HepG2 (cell line): Measurements from ENCODE around the gene TIMM8B. TPM values are rescaled to one million over a fixed set of nuclear protein-coding genes. Genes with fewer than 3 reads are reported as not detected.

Experiments
- BCL6 ChIP-seq: IDR thresholded peaks from 2 replicates; pipeline ENCODE4 v1.6.1; 2016; ENCODE audit warnings: missing genetic modification reagents, missing compliant biosample characterization
- ESRRA ChIP-seq: sonication (generic); formaldehyde crosslinking; IDR thresholded peaks from 2 replicates; pipeline ENCODE4 v1.5.1; 2020; ENCODE audit warnings: mild to moderate bottlenecking, low read depth, missing genetic modification reagents
- HOXA9 ChIP-seq: sonication (generic); formaldehyde crosslinking; IDR thresholded peaks from 2 replicates; pipeline ENCODE4 v1.8.1; 2022; ENCODE audit warnings: missing genetic modification reagents, mild to moderate bottlenecking, moderate library complexity, borderline replicate concordance
- MAZ ChIP-seq, 2 experiments: sonication (generic) in 1 of 2; formaldehyde crosslinking in 1 of 2; IDR thresholded peaks; 2 replicates each; pipeline versions ENCODE4 v1.5.0 to v1.6.1; 2012 to 2020; ENCODE audit warnings: low read depth in 2 of 2, mild to moderate bottlenecking in 2 of 2, borderline replicate concordance in 1 of 2, improper control_type of control experiment in 1 of 2, low read length in 1 of 2, missing genetic modification reagents in 1 of 2, moderate library complexity in 1 of 2
- MIXL1 ChIP-seq: IDR thresholded peaks from 2 replicates; pipeline ENCODE4 v1.6.1; 2016
- MYC ChIP-seq: sonication (generic); formaldehyde crosslinking; IDR thresholded peaks from 2 replicates; pipeline ENCODE4 v1.9.0; 2021; ENCODE audit warnings: missing genetic modification reagents, borderline replicate concordance
- SALL1 ChIP-seq: sonication (generic); formaldehyde crosslinking; IDR thresholded peaks from 2 replicates; pipeline ENCODE4 v1.8.0; 2022; ENCODE audit warnings: mild to moderate bottlenecking, missing genetic modification reagents
- SP2 ChIP-seq: sonication (generic); formaldehyde crosslinking; IDR thresholded peaks from 2 replicates; pipeline ENCODE4 v1.5.1; 2020; ENCODE audit warnings: mild to moderate bottlenecking, missing genetic modification reagents
- THRA ChIP-seq: sonication (generic); formaldehyde crosslinking; IDR thresholded peaks from 2 replicates; pipeline ENCODE4 v1.4.0; 2020; ENCODE audit warnings: missing genetic modification reagents, borderline replicate concordance
- ZBTB34 ChIP-seq: sonication (generic); formaldehyde crosslinking; IDR thresholded peaks from 2 replicates; pipeline ENCODE4 v1.8.0; 2022; ENCODE audit warnings: mild to moderate bottlenecking, missing genetic modification reagents
- ZNF124 ChIP-seq: sonication (generic); formaldehyde crosslinking; IDR thresholded peaks from 2 replicates; pipeline ENCODE4 v1.4.0; 2020; ENCODE audit warnings: missing genetic modification reagents
- ZNF274 ChIP-seq: sonication (generic); formaldehyde crosslinking; IDR thresholded peaks from 2 replicates; pipeline ENCODE4 v1.5.1; 2020; ENCODE audit warnings: mild to moderate bottlenecking, missing genetic modification reagents
- ZNF335 ChIP-seq: sonication (generic); formaldehyde crosslinking; IDR thresholded peaks from 2 replicates; pipeline ENCODE4 v1.4.0; 2020; ENCODE audit warnings: missing genetic modification reagents
- ZNF350 ChIP-seq: sonication (generic); formaldehyde crosslinking; IDR thresholded peaks from 2 replicates; pipeline ENCODE4 v1.4.0; 2020; ENCODE audit warnings: mild to moderate bottlenecking, low read depth, missing genetic modification reagents, borderline replicate concordance
- ZNF44 ChIP-seq: sonication (generic); formaldehyde crosslinking; IDR thresholded peaks from 2 replicates; pipeline ENCODE4 v1.5.1; 2020; ENCODE audit warnings: mild to moderate bottlenecking, missing genetic modification reagents
- ZNF563 ChIP-seq: sonication (generic); formaldehyde crosslinking; IDR thresholded peaks from 2 replicates; pipeline ENCODE4 v1.8.0; 2022; ENCODE audit warnings: mild to moderate bottlenecking, moderate library complexity, missing genetic modification reagents
- ZSCAN5A ChIP-seq: sonication (generic); formaldehyde crosslinking; IDR thresholded peaks from 2 replicates; pipeline ENCODE4 v1.8.0; 2022; ENCODE audit warnings: mild to moderate bottlenecking, missing genetic modification reagents, borderline replicate concordance
- polyA plus RNA-seq, 8 experiments: library from polyadenylated mRNA; depleted of rRNA in 3 of 8; stranded (reverse) in 7 of 8; unstranded in 1 of 8; fragments of >200 nt; fragmentation: Illumina TruSeq in 4 of 8; extraction: Trizol in 4 of 8; gene quantifications; 2 replicates each; pipeline versions ENCODE4 v1.2.1 to v1.2.3, GENCODE V29; 2011 to 2016; ENCODE audit warnings: low read depth in 4 of 8, missing spikeins in 1 of 8, mixed read lengths in 1 of 8; ENCODE audit not compliant: insufficient read depth in 1 of 8
- total RNA-seq, 5 experiments: library from RNA; depleted of rRNA; stranded (reverse); fragments of >200 nt; fragmentation: Illumina TruSeq; extraction: Trizol; gene quantifications; 2 replicates each; pipeline ENCODE4 v1.2.3, GENCODE V29; 2016; ENCODE audit warnings: low read depth in 1 of 5
- TF ChIP-seq, protein P1 (sequence below): sonication (generic); formaldehyde crosslinking; conservative IDR thresholded peaks from 2 replicates; pipeline ENCODE4 v1.4.0; 2020; ENCODE audit warnings: missing genetic modification reagents
- TF ChIP-seq, protein P2 (sequence below): IDR thresholded peaks from 2 replicates; pipeline ENCODE4 v1.6.1; 2016; ENCODE audit warnings: mild to moderate bottlenecking, missing biosample characterization, missing genetic modification reagents
- TF ChIP-seq, protein P3 (sequence below): IDR thresholded peaks from 2 replicates; pipeline ENCODE4 v1.6.1; 2016; ENCODE audit warnings: mild to moderate bottlenecking

TIMM8B gene
- total and polyA plus RNA-seq, 2 of the 13 experiments (the other 11 are each of a cell fraction or from before 2014, with no cell fraction given), result 84.5 to 98.3 TPM

- TF ChIP-seq, protein P1, sequence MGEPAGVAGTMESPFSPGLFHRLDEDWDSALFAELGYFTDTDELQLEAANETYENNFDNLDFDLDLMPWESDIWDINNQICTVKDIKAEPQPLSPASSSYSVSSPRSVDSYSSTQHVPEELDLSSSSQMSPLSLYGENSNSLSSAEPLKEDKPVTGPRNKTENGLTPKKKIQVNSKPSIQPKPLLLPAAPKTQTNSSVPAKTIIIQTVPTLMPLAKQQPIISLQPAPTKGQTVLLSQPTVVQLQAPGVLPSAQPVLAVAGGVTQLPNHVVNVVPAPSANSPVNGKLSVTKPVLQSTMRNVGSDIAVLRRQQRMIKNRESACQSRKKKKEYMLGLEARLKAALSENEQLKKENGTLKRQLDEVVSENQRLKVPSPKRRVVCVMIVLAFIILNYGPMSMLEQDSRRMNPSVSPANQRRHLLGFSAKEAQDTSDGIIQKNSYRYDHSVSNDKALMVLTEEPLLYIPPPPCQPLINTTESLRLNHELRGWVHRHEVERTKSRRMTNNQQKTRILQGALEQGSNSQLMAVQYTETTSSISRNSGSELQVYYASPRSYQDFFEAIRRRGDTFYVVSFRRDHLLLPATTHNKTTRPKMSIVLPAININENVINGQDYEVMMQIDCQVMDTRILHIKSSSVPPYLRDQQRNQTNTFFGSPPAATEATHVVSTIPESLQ (CRISPR knock-in tag), result peak; percentile 91; the same call in 1 of the 2 replicates
- TF ChIP-seq MIXL1 (peak; percentile 70; the same call in 1 of the 2 replicates), ZNF335 (CRISPR knock-in tag) (peak; percentile 66; the same call in 1 of the 2 replicates), ZNF44 (CRISPR knock-in tag) (peak; percentile 81; the same call in 1 of the 2 replicates), MYC (CRISPR knock-in tag) (peak; percentile 76; the same call in 1 of the 2 replicates), HOXA9 (CRISPR knock-in tag) (peak; percentile 83), ZNF350 (CRISPR knock-in tag) (peak; percentile 87), ZNF563 (CRISPR knock-in tag) (no peak; the same call in 1 of the 2 replicates), SP2 (CRISPR knock-in tag) (peak; percentile 88), ZSCAN5A (CRISPR knock-in tag) (no peak), SALL1 (CRISPR knock-in tag) (peak; percentile 87), ZNF124 (CRISPR knock-in tag) (peak; percentile 84), BCL6 (peak; percentile 76), MAZ (IDR thresholded peaks at IDR 0.05; ENCODE audit: borderline replicate concordance, low read depth, low read length) (no peak), MAZ (CRISPR knock-in tag; IDR thresholded peaks at IDR 0.05; ENCODE audit: low read depth) (0 out of 2 replicates have a peak, but pooled peaks have one; percentile 35), THRA (CRISPR knock-in tag) (0 out of 2 replicates have a peak, but pooled peaks have one; percentile 50), ZNF274 (CRISPR knock-in tag) (peak; percentile 92; the same call in 1 of the 2 replicates), ZBTB34 (CRISPR knock-in tag) (no peak), ESRRA (peak; percentile 91)
- TF ChIP-seq, protein P2, sequence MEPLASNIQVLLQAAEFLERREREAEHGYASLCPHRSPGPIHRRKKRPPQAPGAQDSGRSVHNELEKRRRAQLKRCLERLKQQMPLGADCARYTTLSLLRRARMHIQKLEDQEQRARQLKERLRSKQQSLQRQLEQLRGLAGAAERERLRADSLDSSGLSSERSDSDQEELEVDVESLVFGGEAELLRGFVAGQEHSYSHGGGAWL, result peak; percentile 40; the same call in 1 of the 2 replicates
- TF ChIP-seq, protein P3, sequence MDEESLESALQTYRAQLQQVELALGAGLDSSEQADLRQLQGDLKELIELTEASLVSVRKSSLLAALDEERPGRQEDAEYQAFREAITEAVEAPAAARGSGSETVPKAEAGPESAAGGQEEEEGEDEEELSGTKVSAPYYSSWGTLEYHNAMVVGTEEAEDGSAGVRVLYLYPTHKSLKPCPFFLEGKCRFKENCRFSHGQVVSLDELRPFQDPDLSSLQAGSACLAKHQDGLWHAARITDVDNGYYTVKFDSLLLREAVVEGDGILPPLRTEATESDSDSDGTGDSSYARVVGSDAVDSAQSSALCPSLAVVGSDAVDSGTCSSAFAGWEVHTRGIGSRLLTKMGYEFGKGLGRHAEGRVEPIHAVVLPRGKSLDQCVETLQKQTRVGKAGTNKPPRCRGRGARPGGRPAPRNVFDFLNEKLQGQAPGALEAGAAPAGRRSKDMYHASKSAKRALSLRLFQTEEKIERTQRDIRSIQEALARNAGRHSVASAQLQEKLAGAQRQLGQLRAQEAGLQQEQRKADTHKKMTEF (CRISPR knock-in tag), result peak; percentile 76
Observed at GRCh38 chr11:112086422-112087191, at the start of gene TIMM8B, which contains the start of gene SDHD (continued).
